GM21723 (cell line): Measurements from ENCODE around the gene BMP6.

Experiments
- ATAC-seq: cut with Tn5 transposase; IDR thresholded peaks from one replicate; pipeline ENCODE4 v1.9.1; 2021; ENCODE audit warnings: mild to moderate bottlenecking, moderate library complexity; ENCODE audit not compliant: unreplicated experiment

BMP6 gene

DNA sequence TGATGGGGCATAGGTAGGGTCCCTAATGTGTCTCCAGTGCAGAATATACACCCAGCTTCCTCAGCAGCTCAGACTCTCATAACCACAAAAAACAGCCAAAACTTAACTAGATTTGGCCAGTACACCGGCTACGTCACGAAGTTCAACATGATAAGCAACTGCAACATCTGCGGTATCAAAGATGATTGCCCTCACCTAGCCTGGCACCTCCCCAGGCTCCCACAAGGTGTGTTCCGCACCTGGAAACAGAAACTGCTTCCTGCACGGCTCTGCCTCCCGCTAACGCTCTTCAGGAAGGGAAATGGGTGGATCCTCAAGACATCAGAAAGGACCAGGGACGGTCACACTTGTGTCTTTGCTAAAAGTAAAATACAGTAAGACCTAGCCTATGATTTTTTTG is 175.2 kb downstream of the BMP6 start:
- no peak for ATAC-seq

DNA sequence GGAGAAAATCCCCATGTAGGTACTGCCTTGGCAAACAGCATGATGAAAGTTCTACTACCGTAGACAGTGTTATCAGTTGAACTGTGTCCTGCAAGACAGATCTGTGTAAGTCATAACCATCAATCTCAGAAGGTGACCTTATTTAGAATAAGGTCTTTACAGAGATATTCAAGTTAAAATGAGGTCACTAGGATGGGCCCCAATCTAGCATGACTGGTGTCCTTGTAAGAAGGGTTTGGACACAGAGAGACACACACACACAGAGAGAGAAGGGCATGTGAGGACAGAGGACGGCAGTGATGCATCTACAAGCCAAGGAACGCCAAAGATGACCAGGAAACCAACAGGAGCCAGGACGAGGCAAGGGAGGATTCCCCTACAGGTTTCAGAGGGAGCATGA is 175.9 kb downstream of the BMP6 start:
- no peak for ATAC-seq

DNA sequence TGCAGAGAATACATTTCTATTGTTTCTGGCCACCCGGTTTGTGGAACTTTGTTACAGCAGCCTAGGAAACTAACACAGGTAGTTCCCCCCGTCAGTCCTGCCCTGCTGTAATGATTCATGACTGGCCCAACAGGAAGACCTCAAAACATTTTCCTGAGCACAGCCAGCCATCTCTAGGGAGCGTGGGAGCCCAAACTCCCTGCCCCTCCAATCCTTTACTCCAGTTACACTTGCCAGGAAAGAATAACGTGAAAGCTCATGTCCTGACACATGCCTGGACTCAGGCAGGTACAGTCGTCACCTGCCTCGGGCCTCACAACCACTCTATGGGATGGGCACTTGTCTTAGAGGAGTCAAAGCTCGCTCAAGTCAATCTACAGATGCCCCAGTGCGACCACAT is 176.3 kb downstream of the BMP6 start:
- no peak for ATAC-seq

DNA sequence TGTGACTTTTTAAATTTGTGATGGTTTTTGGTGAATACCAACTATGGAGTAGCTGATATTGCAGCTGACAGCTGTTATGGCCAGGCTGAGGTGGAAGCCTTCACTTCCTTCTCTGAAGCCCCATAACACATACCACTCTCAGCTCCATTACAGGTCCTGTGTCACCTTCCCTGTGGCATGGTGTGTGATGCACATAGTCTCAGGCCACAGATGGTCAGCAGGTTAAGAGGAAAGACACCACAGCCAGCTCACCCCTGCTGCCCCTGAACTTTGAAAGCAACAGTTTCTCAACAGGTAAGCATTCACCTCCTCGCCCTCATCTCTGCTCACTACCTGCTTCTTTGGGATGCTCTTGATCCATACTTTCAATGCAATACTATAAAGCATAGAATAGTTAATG is 177.0 kb downstream of the BMP6 start:
- ATAC-seq = no peak

DNA sequence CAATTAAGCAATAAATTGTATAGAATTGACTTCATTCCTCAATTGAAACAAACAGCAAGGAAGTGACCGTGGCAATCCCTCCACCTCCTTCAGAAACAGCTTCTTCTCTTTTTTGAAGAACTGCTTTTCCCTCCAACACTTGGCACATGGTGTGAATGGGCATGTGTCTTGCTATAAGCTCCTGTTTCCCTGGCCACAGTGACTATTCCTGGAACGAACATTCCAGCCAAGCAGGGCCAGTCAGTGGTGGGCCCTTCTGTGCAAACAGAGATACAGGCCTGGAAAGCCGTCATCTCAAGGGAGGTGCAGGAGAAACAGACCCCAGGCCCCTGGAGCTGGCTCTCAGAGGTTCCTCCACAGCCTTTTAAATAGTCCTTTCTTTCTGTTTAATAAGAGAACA is 177.8 kb downstream of the BMP6 start:
- no peak for ATAC-seq

DNA sequence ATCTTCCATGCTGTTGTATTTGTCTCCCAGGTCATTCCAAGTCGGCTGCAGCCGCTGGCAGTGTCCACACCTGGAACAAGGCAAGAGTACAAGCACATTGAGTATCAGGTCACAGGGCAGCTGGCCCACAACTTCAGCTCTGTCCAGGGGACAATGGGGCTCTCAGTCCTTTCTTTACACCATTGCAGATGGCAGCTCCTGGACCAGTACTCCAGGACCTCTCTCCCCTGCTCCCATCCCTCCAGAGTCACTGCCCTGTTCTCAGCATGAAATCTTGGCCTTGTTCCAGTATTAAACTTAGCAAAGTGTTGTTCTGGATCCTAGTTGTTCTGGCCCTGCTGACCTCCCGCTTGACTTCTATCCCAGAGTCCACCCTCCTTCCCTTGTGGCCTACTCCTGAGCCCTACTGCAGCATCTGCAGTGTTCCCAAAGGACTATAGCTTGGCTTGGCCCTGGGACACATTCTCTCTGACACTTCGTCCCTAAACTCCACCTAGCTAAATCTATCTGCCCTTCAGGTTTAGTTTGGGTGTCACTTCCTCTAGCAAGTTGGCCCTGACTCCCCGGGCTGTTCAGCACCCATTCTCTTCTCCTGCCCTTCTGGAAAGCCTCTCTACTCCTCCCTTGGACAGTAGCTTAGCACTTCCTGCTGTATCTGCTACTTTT is 178.9 kb downstream of the BMP6 start:
- no peak for ATAC-seq

DNA sequence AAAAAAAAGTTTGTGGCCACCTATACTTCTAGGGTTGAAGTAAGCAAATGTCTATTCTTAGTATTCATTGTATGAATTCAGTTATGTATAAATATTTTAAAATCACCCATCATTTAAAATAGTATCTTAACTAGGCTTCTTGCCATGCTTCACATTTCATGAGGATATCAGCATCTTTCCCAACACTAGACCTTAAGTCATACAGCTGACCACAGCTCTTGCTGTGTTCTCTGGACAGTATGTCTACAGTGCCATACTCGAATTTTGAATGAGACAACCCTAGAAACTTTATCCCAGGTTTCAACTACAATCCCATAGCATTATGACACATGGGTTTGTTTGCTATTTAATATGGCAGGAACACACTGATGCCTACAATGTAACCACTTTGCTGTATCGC is 179.5 kb downstream of the BMP6 start:
- ATAC-seq = no peak

DNA sequence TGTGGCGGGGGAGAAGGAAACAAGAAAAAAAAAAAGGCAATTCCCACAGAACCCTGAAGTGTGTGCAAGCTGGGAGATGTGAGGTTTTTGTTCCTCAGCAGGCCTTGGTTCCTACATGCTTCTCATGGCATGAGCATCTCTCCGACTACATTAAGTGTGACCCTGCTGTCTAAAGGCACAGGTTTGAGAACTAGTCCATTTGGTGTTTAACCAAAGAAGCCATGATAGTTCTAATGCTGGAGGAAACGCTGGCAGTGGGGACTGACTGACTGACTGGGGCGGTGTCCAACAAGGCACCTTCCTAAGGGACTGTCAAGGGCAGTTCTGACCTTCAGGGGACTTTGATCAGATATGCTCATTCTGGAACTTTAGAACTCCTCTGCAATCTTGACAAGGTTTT is 180.8 kb downstream of the BMP6 start:
- no peak for ATAC-seq

DNA sequence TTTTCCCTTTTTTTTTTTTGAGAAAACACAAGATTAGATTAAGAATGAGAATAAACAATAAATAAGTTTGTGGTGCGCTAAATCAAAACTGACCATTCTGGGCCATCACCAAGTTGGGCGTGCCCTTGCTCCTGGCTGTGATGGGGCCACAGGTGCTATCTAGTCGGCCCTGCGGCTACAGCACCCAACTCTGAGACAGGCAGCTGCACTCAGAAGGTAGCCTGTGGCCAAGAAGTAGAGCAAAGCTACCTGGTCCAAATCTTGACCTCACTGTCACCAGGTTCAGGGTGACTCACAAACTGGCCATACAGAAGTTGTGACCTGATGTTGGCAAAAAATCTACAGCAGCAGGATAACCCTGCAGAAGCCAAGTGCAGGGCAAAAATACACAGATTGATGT is 181.3 kb downstream of the BMP6 start:
- no peak for ATAC-seq

DNA sequence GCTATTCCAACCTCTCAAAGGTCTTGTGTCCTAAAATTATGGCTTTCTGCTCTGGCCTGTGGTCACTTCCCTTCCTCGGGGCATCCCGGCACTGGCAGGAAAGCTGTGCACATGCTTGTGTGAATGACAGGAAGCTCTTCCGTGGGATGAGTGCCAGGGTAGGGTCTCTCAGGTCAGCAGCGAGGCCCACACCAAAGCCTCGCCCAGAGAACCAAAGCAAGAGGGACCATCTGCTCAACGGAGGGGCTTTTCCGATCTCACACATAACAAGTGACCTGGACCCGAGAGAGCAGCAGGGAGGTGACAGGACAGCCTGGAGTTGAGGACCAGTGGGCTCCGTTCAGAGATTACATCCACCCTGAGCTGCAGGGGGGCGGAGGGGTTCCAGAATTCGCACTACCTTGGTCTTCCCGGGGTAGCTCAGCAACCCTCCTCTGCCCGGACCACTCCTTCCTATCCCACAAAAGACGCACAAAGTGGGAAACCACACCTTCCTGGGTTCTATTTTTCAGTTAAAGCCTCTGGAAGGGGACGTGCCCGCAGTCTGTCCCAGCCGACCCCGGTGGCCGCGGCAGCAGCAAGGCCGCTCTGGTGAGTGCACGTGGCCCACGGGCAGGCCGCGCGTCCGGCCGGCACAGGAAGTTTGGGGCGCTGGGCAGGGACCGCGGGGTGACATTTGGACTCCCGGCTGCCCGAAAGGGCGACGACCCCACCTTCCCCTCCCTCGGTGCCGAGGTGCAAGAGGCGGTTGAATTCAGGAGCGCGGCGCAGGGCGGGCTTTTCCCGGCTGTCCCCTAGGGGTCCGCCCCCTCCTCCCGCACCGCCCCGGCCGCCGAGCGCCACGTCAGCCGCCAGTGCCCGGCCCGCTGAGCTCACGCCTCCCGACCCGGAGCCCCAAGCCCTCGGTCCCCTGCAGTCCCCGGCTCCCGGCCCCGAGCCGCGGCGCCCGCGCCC is 183.7 kb downstream of the BMP6 start:
- ATAC-seq = peak; percentile 32

DNA sequence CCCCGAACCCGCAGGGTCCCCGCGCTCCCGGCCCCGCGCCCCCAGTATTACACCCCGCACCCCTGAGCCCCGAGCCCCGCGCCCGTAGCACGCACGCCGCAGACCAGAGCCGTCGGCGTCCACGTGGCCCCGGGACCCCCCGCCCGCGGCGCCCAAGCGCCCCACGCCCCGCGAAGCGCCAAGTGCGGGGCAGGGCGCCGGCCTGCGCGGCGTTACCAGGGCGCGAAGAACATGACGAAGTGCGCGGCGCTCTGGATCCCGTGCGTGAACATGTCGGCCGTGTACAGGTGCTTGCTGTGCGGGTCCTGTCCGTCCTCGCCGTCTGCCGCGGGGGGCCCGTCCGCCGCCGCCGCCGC is 184.4 kb downstream of the BMP6 start:
- ATAC-seq = no peak

DNA sequence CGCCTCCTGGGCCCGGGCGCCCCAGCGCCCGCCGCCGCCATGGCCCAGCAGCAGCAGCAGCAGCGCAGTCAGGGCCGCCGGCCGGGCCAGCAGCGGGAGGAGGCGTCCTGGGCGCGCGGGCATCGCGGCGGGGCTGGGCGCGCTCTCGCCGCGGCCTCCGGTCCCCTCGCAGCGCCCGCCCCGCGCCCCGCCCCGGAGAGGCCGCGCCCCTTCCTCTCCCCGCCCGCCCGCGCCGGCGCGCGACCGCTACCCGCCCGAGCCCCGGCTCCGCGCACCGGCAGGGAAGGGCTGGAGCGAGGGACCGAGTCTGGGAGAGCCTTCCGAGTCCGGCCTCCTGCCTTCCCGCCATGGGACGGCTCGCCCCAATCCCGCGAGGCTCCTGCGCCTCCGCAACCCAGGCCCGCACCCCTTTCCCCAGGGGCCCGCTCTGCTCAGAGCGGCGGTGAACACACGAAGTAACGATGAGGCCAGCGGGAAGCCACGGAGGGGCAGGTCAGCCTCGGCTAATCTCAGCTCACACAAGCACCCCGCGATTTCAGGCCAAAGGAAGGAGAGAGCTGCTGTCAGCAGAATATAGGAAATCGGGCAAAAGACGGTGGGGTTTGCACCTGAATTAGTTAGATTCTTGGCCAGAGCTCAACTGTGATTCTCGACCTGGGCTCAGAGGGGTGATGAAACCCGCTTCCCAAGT is 184.9 kb downstream of the BMP6 start, which contains the start of gene TXNDC5:
Gene TXNDC5 (minus strand): TSS at position 135 of the 691 bp plus-strand sequence. CDS start 12 bp downstream, at position 123.
- ATAC-seq = peak; percentile 70

DNA sequence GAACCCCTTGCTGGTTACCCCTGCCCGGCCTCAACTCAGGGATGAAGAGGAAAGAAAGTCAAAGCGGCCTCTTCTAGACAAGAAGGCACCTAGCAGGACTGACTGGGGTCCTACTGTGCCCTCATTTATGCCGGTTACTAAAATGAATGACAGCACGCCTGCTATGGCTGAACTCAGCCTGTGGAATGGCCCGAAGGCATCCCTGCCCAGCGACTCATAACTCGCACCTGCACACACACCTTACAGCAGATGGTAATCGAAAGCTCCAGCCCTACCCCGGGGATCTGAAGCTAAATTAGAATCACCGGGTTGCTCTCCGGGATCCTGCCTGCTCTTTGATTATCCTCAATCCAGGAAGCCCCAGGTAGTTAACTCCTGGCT is 185.4 kb downstream of the BMP6 start:
- ATAC-seq = no peak

DNA sequence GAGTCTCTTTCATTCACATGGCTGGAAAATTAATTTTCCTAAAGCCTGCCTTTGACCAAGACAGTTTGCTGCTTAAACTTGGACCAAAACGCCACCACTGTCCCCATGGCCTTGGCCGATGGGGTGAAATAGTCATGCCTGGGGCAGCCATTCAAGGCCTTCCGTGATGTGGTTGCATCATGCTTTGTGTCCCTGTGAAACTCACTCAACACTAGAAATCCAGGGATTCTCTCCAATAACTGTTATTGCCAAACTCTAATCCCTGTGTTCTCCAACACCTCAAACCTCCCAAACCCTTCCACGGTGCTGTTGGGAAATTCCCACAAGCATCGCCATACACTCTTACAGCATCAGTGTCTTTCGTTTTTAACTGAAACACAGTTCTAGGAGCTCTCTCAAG is 186.1 kb downstream of the BMP6 start:
- no peak for ATAC-seq

DNA sequence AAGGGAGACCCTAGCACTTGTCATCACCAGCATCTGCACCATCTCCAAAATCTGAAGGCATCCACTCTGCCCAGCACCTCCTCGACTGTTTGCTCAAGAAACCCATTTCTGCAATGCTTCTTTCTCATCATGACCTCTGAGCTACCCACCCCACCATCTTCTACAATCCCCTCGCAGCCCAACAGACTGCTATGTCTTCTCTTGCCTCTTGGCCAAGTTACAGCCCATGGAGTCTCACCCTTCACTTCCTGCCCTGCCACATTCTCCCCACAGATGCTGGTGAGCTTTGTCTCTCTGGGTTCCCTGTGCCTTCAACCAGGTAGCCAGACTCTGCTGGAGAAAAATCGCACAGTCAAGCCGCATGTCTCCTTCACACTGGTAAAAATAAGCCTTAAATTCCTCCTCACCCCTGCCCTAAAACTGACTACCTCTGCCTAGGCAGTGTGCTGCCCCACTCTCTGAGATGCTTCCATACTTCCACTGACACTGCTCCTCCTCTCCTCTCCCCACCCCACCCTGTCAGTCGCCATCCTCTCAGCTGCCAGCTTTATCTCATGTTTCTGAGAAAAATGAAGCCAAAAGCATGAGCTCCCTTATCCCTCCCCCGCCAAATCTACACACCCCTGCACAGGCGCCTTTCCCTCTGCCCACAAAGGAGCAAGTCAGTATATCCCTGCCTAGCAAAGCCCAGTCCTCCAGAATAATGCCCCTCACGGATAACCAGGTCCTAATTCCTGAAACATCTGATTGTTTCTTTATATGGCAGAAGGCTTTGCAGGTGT is 187.0 kb downstream of the BMP6 start:
- no peak for ATAC-seq

DNA sequence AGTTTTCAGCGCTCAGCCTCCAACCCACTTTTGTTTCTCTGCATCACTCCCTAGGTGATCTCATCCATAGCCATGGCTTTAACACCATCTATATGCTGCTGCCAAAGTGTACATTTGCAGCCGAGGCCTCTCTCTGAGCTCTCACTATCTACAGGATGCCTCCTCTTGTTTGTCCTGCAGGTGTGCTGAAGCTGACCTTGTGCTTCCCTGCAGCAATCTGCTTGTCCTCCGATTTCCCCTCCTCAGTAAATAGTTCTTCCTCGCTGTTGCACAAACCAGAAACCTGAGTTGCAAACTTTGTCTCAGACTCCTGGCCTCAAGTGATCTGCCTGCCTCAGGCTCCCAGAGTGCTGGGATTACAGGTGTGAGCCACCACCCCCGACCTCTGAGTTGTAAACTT is 188.4 kb downstream of the BMP6 start:
- ATAC-seq = no peak

DNA sequence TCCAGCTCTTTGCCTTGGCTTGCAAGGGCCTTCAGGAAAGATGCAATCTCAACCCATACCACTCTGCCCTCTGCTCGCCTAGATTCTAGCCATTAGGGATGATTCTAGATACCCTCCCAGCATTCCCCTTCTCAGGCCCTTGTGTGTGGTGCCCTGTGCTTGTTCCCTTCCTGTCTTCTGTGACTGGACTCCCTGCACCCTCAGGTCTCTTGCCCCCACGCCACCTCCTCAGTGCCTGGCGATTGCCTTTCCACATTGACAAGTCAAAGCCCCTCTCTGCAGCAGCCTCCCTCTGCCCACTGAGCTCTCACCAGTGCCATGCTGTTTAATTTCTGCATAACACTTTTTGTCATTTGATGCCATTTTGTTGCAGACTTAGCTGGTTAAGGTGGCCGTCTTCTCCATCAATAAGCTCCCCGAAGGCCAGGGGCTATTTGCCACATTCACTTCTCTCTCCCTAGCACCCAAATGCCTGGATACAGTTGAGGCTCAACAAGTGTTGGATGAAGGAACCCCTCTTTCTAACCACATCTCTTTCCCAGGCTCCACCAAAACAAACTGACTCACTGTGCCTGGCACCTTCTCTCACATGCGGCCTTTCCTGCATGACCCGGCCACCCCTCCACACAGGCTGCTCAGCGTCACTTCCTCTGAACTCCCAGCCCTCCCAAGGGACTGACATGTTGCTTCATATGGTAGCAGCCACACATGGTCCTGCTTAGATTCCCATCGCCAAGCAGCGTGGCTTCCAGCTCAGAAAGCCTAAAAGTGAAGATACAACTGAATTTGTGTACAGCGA is 189.3 kb downstream of the BMP6 start:
- no peak for ATAC-seq

DNA sequence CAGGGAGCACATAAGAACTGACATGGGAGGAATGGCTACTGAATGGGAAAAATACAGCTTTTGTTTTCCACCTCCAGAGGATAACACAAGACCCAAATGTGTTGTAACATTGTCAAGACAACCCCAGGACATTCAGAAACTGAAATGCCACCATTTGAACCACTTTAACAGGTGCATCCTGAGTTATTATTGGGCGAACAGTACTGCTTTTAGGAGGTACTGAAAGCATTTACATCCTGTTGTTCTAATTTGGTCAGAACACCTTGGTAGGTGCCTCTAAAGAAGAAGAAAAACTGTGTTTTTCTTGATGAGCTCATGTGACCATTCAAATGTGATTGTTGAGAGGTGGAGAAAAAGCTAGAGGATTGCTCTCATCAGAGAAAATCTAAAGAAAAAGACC is 191.1 kb downstream of the BMP6 start:
- ATAC-seq = peak; percentile 94

DNA sequence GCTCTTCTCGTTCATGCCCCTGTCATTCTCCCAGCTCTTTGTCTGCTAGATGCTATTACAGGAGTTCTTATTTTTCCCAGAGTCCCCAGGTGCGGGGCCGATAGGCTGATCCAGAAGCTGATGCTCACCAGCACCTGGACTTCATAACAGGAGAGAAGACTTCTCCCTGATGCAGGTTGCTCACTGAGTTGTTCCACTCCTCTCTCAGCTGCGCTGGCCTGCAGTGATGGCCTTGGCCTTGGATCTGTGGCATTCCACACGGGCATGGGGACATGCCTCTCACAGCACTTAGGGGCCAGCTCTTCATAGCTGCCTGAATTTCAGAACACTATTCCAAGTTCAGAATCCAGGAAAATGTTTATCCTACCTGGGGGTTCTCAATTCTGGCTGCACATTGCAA is 191.8 kb downstream of the BMP6 start:
- ATAC-seq = no peak

DNA sequence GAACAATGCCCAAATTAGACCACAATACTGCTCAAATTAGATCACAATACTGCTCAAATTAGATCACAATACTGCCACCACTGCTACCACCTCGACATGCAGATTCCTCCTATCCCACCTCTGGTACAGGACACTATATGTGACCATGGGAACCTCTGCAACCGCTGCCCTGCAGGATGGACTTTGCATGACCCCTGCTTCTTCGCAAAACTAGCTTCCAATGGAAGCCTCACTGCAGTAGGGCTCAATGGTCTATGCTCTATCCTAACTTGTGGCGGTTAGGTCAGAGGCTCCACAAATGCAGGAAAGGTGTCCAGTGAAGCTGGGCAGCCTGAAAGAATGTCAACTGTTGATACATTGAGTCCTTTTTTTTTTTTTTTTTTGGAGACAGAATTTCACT is 192.5 kb downstream of the BMP6 start:
- ATAC-seq = no peak
